ENCODE results near the gene RPA4. TPM values are rescaled to one million over a fixed set of nuclear protein-coding genes. Genes with fewer than 3 reads are reported as not detected.
"Not testable (repeated sequence)": the region's sequence is repeated elsewhere in the genome, so short reads cannot be mapped to it uniquely, and the experiment has no call there.

The RPA4 gene
- polyA plus RNA-seq, 3 donors = 0.18 to 1.1 (median 0.27) TPM

GRCh38 chrX:96838537-96838936 lies 45.2 kb upstream of the RPA4 start:
- H4K20me1 ChIP-seq (ENCODE audit: insufficient read depth, low read length) = peaks cover 8% of the 10 kb centered on the region
- no peaks in the 10 kb centered on the region for H3K4me1 Mint-ChIP-seq
- no CpG with 5 or more reads among the region's 1 CpG for WGBS (ENCODE audit: insufficient coverage)
- intact Hi-C loops (cut with micrococcal nuclease) = no loop called here
- peaks cover 0 to 2% (median 0%) of the 10 kb centered on the region in 7 donors for H3K9me3 Mint-ChIP-seq
- H3K4me3 ChIP-seq (replicated peaks in 1 of 3; ENCODE audit: low read depth in 2 of 3, low read length in 3 of 3) = no peak overlapping the region
- no peaks in the 10 kb centered on the region for H3K27me3 ChIP-seq (ENCODE audit: control insufficient read depth in 2 of 2, insufficient read depth in 2 of 2, low read length in 2 of 2)
- H3K36me3 Mint-ChIP-seq = no peaks in the 10 kb centered on the region
- H3K9me3 ChIP-seq (replicated peaks in 1 of 2; ENCODE audit: control insufficient read depth in 1 of 2, insufficient read depth in 1 of 2, low read length in 2 of 2) = no peaks in the 10 kb centered on the region
- no peak overlapping the region for H3K4me3 Mint-ChIP-seq
- H3K9ac ChIP-seq (ENCODE audit: insufficient read depth, low read length, poor library complexity, severe bottlenecking) = no peak overlapping the region
- no peak overlapping the region for H3K27ac ChIP-seq (ENCODE audit: low read depth in 1 of 2, low read length in 2 of 2)
- DNase-seq = no peak
- H3K27ac Mint-ChIP-seq = no peak overlapping the region
- no peaks in the 10 kb centered on the region for H3K4me1 ChIP-seq (ENCODE audit: control insufficient read depth in 1 of 2, insufficient read depth in 2 of 2, low read length in 2 of 2)
- TF ChIP-seq CTCF (IDR thresholded peaks at IDR 0.05) = no peak
- H3K4me2 ChIP-seq (replicated peaks; ENCODE audit: extremely low read depth, low read length, poor library complexity, severe bottlenecking) = no peak overlapping the region
- no peak overlapping the region for H2AFZ ChIP-seq (ENCODE audit: insufficient read depth, low read depth, low read length, poor library complexity, severe bottlenecking)
- H3K27me3 Mint-ChIP-seq (ENCODE audit: low read depth in 3 of 3) = peaks cover 0 to 19% (median 0%) of the 10 kb centered on the region in 3 donors
- H3K79me2 ChIP-seq (ENCODE audit: insufficient read depth, low read length) = no peaks in the 10 kb centered on the region
- H3K36me3 ChIP-seq (replicated peaks in 1 of 2; ENCODE audit: control insufficient read depth in 1 of 2, insufficient read depth in 2 of 2, low read length in 2 of 2) = no peaks in the 10 kb centered on the region

DNA sequence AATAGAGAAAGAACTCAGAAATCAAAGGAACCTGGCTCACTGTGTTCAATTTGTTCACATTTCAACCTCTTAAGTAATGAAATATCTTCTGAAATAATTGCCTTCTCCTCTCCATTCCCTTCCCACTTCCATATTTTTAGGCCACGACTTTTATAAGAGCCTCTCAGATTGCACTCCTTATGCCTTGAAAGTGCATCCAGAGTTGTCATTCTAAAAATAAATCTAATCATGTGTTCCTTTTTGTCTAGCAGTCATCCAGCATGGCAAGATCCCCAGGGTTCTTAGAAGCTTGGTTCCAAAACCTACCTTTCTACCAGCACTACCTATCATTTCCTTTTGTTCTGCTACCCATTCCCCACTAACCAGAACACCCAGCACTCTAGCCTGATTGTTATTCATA lies 42.4 kb upstream of the RPA4 start:
- H4K20me1 ChIP-seq (ENCODE audit: insufficient read depth, low read length) = peaks cover 8% of the 10 kb centered on the region
- peaks cover 0 to 2% (median 0%) of the 10 kb centered on the region in 7 donors for H3K9me3 Mint-ChIP-seq
- H3K4me1 Mint-ChIP-seq = no peaks in the 10 kb centered on the region
- no peaks in the 10 kb centered on the region for H3K4me1 ChIP-seq (ENCODE audit: control insufficient read depth in 1 of 2, insufficient read depth in 2 of 2, low read length in 2 of 2)
- H3K36me3 Mint-ChIP-seq = no peaks in the 10 kb centered on the region
- H3K27ac Mint-ChIP-seq = peak overlapping the region in 1 of 7 donors; percentile 33
- 100% methylated on average over 1 of the region's 1 CpG for WGBS (ENCODE audit: insufficient coverage)
- H3K9ac ChIP-seq (ENCODE audit: insufficient read depth, low read length, poor library complexity, severe bottlenecking) = no peak overlapping the region
- H3K36me3 ChIP-seq (replicated peaks in 1 of 2; ENCODE audit: control insufficient read depth in 1 of 2, insufficient read depth in 2 of 2, low read length in 2 of 2) = no peaks in the 10 kb centered on the region
- H3K4me2 ChIP-seq (replicated peaks; ENCODE audit: extremely low read depth, low read length, poor library complexity, severe bottlenecking) = no peak overlapping the region
- intact Hi-C loops (cut with micrococcal nuclease) = no loop called here
- no peaks in the 10 kb centered on the region for H3K79me2 ChIP-seq (ENCODE audit: insufficient read depth, low read length)
- no peak for TF ChIP-seq CTCF (IDR thresholded peaks at IDR 0.05)
- H2AFZ ChIP-seq (ENCODE audit: insufficient read depth, low read depth, low read length, poor library complexity, severe bottlenecking) = no peak overlapping the region
- H3K4me3 ChIP-seq (replicated peaks in 1 of 3; ENCODE audit: low read depth in 2 of 3, low read length in 3 of 3) = no peak overlapping the region
- H3K27me3 Mint-ChIP-seq (ENCODE audit: low read depth in 3 of 3) = peaks cover 0 to 21% (median 0%) of the 10 kb centered on the region in 3 donors
- no peak overlapping the region for H3K27ac ChIP-seq (ENCODE audit: low read depth in 1 of 2, low read length in 2 of 2)
- H3K27me3 ChIP-seq (ENCODE audit: control insufficient read depth in 2 of 2, insufficient read depth in 2 of 2, low read length in 2 of 2) = no peaks in the 10 kb centered on the region
- H3K4me3 Mint-ChIP-seq = no peak overlapping the region
- no peaks in the 10 kb centered on the region for H3K9me3 ChIP-seq (replicated peaks in 1 of 2; ENCODE audit: control insufficient read depth in 1 of 2, insufficient read depth in 1 of 2, low read length in 2 of 2)
- DNase-seq = no peak

- intact Hi-C loops (cut with micrococcal nuclease); H3K9ac ChIP-seq (ENCODE audit: insufficient read depth, low read length, poor library complexity, severe bottlenecking); H4K20me1 ChIP-seq (ENCODE audit: insufficient read depth, low read length); H3K27me3 ChIP-seq (ENCODE audit: control insufficient read depth in 2 of 2, insufficient read depth in 2 of 2, low read length in 2 of 2); H2AFZ ChIP-seq (ENCODE audit: insufficient read depth, low read depth, low read length, poor library complexity, severe bottlenecking); H3K79me2 ChIP-seq (ENCODE audit: insufficient read depth, low read length); H3K4me3 Mint-ChIP-seq; H3K36me3 Mint-ChIP-seq; DNase-seq; H3K4me3 ChIP-seq (replicated peaks in 1 of 3; ENCODE audit: low read depth in 2 of 3, low read length in 3 of 3); H3K9me3 ChIP-seq (replicated peaks in 1 of 2; ENCODE audit: control insufficient read depth in 1 of 2, insufficient read depth in 1 of 2, low read length in 2 of 2); H3K4me2 ChIP-seq (replicated peaks; ENCODE audit: extremely low read depth, low read length, poor library complexity, severe bottlenecking); H3K4me1 ChIP-seq (ENCODE audit: control insufficient read depth in 1 of 2, insufficient read depth in 2 of 2, low read length in 2 of 2); H3K27ac ChIP-seq (ENCODE audit: low read depth in 1 of 2, low read length in 2 of 2); H3K36me3 ChIP-seq (replicated peaks in 1 of 2; ENCODE audit: control insufficient read depth in 1 of 2, insufficient read depth in 2 of 2, low read length in 2 of 2); H3K9me3 Mint-ChIP-seq; H3K4me1 Mint-ChIP-seq: not testable (repeated sequence)
- Mint-ChIP-seq H3K27me3 (ENCODE audit: low read depth in 3 of 3) (peaks cover 0 to 21% (median 0%) of the 10 kb centered on the region in 3 donors), H3K27ac (peak overlapping the region in 1 of 7 donors; percentile 33)
- no CpG with 5 or more reads among the region's 3 CpGs for WGBS (ENCODE audit: insufficient coverage)
Observed at GRCh38 chrX:96841866-96842265, 41.8 kb upstream of the RPA4 start.

All from CD14-positive monocyte (primary cell).